ENCODE results near the gene CDX1. TPM values are rescaled to one million over a fixed set of nuclear protein-coding genes. Genes with fewer than 3 reads are reported as not detected.
A peak's percentile ranks its signal among the peaks of the same experiment; 100 is the strongest.

Gene CDX1
- total and polyA plus RNA-seq, 5 donors = 0.09 to 0.23 TPM; not detected in 3

- peak; percentile 77 to 92 (median 91) for DNase-seq
- Histone ChIP-seq H3K27me3 (ENCODE audit: control insufficient read depth, insufficient read depth) (no peaks in the 10 kb centered on the region), H3K9me3 (ENCODE audit: control insufficient read depth, low read length) (no peaks in the 10 kb centered on the region), H3K27ac (ENCODE audit: low read length) (peak overlapping the region; percentile 58), H3K4me1 (ENCODE audit: control insufficient read depth, insufficient read depth, low read length) (peaks cover 45% of the 10 kb centered on the region), H3K4me3 (ENCODE audit: low read length) (no peak overlapping the region)
- WGBS = 23% methylated on average over 10 of the region's 10 CpGs
- ATAC-seq = peak; percentile 67 to 71
- intact Hi-C loops (cut with DNase I) = no loop called here
Measured at GRCh38 chr5:150138551-150139265, 27.9 kb upstream of the CDX1 start.

GRCh38 chr5:150139334-150139733 is 27.2 kb upstream of the CDX1 start:
- no peaks in the 10 kb centered on the region for H3K9me3 ChIP-seq (ENCODE audit: control insufficient read depth, low read length)
- H3K4me3 ChIP-seq (ENCODE audit: low read length) = no peak overlapping the region
- peak overlapping the region; percentile 58 for H3K27ac ChIP-seq (ENCODE audit: low read length)
- H3K4me1 ChIP-seq (ENCODE audit: control insufficient read depth, insufficient read depth, low read length) = peaks cover 45% of the 10 kb centered on the region
- no peaks in the 10 kb centered on the region for H3K27me3 ChIP-seq (ENCODE audit: control insufficient read depth, insufficient read depth)
- DNase-seq (no peak), ATAC-seq (no peak)
- intact Hi-C loops (cut with DNase I) = no loop called here
- WGBS = 65% methylated on average over 6 of the region's 6 CpGs

DNA sequence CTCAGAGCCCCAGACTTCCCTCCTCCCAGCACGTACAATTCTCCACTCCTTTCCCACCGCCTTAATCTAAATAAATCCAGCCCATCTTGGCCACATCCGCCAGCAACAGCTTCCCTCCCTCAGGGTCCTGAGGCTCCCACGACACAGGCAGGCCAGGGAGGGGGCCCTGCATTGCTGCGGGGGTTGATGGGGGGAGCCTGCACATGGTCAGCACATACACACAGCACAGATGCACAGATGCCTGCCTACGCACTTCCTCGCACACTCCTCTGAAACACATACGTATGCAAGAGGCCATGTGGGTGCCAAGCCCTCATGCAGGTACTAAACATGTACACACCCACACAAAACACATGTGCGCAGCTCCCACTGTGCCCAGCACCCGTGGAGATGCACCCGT is 25.7 kb upstream of the CDX1 start:
- intact Hi-C loops (cut with DNase I) = no loop called here
- ATAC-seq (no peak), DNase-seq (peak in 2 of 3 donors; percentile 62 to 76)
- peaks cover 48% of the 10 kb centered on the region for H3K4me1 ChIP-seq (ENCODE audit: control insufficient read depth, insufficient read depth, low read length)
- whole genome bisulfite sequencing = 57% methylated on average over 11 of the region's 11 CpGs
- H3K4me3 ChIP-seq (ENCODE audit: low read length) = no peak overlapping the region
- H3K9me3 ChIP-seq (ENCODE audit: control insufficient read depth, low read length) = no peaks in the 10 kb centered on the region
- H3K27ac ChIP-seq (ENCODE audit: low read length) = peak overlapping the region; percentile 87
- H3K27me3 ChIP-seq (ENCODE audit: control insufficient read depth, insufficient read depth) = no peaks in the 10 kb centered on the region

DNA sequence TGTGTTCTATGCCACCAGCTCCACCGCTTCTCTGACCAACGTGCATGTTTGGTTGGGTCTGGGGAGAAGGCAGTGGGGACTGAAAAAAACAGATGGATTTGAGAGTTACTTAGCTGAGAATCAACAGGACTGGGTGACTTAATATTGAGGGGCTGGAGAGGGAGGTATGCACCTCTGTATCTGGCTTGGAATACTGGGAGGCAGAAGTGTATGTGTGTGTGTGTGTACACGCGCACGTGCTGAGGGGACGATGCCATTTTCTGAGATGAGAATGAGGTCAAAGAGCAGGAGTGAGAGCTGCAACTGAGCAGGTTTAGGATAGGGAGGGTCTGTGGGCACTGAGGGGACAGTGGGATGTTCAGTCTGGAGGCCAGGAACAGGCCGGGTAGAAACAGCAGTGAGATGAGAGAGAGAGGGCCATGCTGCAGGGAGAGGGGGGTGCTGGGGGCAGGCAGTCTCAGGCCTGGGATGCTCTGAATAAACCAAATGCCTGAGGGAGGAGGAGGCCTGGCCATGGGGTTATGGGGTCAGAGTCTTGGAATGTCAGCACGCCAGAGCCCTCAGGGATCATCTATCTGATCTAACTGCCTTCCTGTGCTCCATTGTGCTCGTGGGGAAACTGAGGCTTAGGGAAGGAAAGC is 24.9 kb upstream of the CDX1 start:
- 62% methylated on average over 9 of the region's 9 CpGs for WGBS
- Histone ChIP-seq H3K4me1 (ENCODE audit: control insufficient read depth, insufficient read depth, low read length) (peaks cover 48% of the 10 kb centered on the region), H3K27me3 (ENCODE audit: control insufficient read depth, insufficient read depth) (no peaks in the 10 kb centered on the region), H3K27ac (ENCODE audit: low read length) (peak overlapping the region; percentile 16), H3K9me3 (ENCODE audit: control insufficient read depth, low read length) (no peaks in the 10 kb centered on the region), H3K4me3 (ENCODE audit: low read length) (no peak overlapping the region)
- intact Hi-C loops (cut with DNase I) = no loop called here
- DNase-seq (peak in 1 of 3 donors; percentile 50), ATAC-seq (no peak)

- peaks cover 43% of the 10 kb centered on the region for H3K4me1 ChIP-seq (ENCODE audit: control insufficient read depth, insufficient read depth, low read length)
- peak overlapping the region; percentile 72 for H3K27ac ChIP-seq (ENCODE audit: low read length)
- ATAC-seq (no peak), DNase-seq (peak in 1 of 3 donors; percentile 52)
- H3K4me3 ChIP-seq (ENCODE audit: low read length) = no peak overlapping the region
- H3K27me3 ChIP-seq (ENCODE audit: control insufficient read depth, insufficient read depth) = no peaks in the 10 kb centered on the region
- WGBS = 55% methylated on average over 14 of the region's 14 CpGs
- no peaks in the 10 kb centered on the region for H3K9me3 ChIP-seq (ENCODE audit: control insufficient read depth, low read length)
- intact Hi-C loops (cut with DNase I) = no loop called here
Measured at GRCh38 chr5:150142185-150142958, 24.2 kb upstream of the CDX1 start.

DNA sequence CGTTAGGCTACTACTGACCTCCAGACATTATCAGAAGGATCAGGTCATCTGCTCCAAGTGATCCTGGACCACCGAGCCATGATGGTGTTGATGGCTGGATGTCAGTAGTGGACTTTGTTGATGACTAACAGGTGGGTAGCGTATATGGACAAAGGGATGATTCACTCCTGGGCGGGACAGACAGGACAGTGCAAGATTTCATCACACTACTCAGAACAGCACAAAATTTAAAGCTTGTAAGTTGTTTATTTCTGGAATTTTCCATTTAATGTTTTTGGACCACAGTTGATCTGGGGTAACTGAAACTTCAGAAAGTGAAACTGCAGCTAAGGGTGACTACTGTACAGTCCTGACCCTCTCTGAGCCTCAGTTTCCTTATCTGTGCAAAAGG is 23.6 kb upstream of the CDX1 start:
- no peaks in the 10 kb centered on the region for H3K9me3 ChIP-seq (ENCODE audit: control insufficient read depth, low read length)
- peak; percentile 5 to 40 for ATAC-seq
- peaks cover 38% of the 10 kb centered on the region for H3K4me1 ChIP-seq (ENCODE audit: control insufficient read depth, insufficient read depth, low read length)
- 46% methylated on average over 4 of the region's 4 CpGs for WGBS
- no peak overlapping the region for H3K4me3 ChIP-seq (ENCODE audit: low read length)
- H3K27ac ChIP-seq (ENCODE audit: low read length) = peak overlapping the region; percentile 83
- intact Hi-C loops (cut with DNase I) = no loop called here
- H3K27me3 ChIP-seq (ENCODE audit: control insufficient read depth, insufficient read depth) = no peaks in the 10 kb centered on the region
- peak in 1 of 3 donors; percentile 46 for DNase-seq

DNA sequence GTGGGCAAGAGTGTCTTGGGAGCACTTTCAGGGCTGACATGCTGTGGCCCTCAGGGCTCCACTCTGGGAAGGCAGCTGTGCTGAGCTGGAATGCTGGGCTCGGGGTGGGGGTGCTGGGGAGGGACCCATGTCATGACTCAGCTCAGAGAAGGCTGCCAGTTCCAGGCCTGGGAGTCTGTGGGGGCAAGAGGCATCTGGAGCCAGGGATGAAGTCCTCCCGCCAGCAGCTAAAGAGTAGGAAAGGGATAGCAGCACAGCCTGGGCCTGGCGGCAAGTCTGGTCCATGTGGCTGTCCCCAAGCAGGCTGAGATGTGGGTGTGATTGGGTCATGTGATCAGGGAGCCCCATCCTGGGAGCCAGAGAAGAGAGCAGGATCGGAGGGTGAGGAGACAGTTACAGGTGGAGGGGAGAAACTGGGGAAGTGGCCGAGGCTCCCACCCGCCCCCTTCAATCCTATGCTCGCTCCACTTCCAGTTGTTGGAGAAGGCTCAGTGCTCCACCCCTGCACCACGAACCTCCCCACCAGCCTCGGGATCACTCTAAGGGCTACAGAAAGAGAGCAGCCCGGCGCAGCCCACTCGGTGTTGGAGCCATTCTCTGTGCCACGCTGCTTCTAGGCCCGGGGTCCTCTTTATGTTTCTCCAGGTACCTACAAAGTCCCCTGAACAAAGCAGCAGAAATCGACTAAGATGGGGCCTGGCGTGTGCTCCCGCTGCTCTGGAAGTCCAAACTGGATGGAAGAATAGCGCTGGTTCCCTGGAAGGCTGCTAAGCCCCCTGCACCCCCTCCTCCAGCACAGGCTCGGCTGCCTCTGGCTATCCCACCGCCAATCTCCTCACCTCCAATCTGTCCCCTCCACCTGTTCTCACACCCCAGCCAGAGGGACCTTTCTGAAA is 23.0 kb upstream of the CDX1 start:
- Histone ChIP-seq H3K4me1 (ENCODE audit: control insufficient read depth, insufficient read depth, low read length) (peaks cover 32% of the 10 kb centered on the region), H3K27me3 (ENCODE audit: control insufficient read depth, insufficient read depth) (no peaks in the 10 kb centered on the region), H3K4me3 (ENCODE audit: low read length) (no peak overlapping the region), H3K27ac (ENCODE audit: low read length) (peak overlapping the region; percentile 83), H3K9me3 (ENCODE audit: control insufficient read depth, low read length) (no peaks in the 10 kb centered on the region)
- WGBS = 50% methylated on average over 20 of the region's 20 CpGs
- intact Hi-C loops (cut with DNase I) = no loop called here
- DNase-seq = peak; percentile 91 to 94 (median 92)
- ATAC-seq = peak; percentile 72 to 78

DNA sequence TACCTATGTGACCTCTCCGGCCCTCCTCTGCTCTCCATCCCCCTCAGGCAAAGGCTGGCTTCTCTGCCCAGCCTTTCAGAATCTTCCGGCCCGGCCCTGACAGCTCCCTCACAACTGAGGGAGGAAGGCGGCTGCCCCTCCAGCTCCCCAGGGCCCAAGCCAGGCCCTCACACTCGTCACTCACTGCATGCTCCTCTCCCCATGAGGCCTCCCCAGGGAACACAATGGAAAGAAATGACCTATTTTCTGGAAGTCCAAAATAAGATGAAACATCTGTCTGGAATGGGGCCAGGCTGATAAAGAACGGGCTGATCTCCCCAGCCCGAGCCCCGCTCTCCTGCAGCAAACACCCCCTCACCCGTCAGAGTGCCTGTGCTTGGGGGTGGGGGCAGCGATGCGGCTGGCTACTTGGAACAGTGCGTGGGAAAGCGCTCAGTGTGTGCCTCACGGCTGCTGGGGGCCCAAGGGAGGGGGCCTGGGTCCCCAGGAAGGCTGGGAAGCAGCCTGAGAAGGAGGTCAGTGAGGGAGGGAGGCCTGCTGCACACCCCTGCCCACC is 22.3 kb upstream of the CDX1 start:
- peak; percentile 61 to 79 for ATAC-seq
- 38% methylated on average over 14 of the region's 14 CpGs for WGBS
- H3K27ac ChIP-seq (ENCODE audit: low read length) = peak overlapping the region; percentile 83
- no peaks in the 10 kb centered on the region for H3K27me3 ChIP-seq (ENCODE audit: control insufficient read depth, insufficient read depth)
- intact Hi-C loops (cut with DNase I) = no loop called here
- H3K4me3 ChIP-seq (ENCODE audit: low read length) = no peak overlapping the region
- peaks cover 25% of the 10 kb centered on the region for H3K4me1 ChIP-seq (ENCODE audit: control insufficient read depth, insufficient read depth, low read length)
- H3K9me3 ChIP-seq (ENCODE audit: control insufficient read depth, low read length) = no peaks in the 10 kb centered on the region
- DNase-seq = peak; percentile 84 to 91 (median 84)

GRCh38 chr5:150144879-150145278 is 21.7 kb upstream of the CDX1 start:
- 39% methylated on average over 4 of the region's 4 CpGs for WGBS
- Histone ChIP-seq H3K27ac (ENCODE audit: low read length) (peak overlapping the region; percentile 58), H3K4me1 (ENCODE audit: control insufficient read depth, insufficient read depth, low read length) (peaks cover 23% of the 10 kb centered on the region), H3K4me3 (ENCODE audit: low read length) (no peak overlapping the region), H3K9me3 (ENCODE audit: control insufficient read depth, low read length) (no peaks in the 10 kb centered on the region), H3K27me3 (ENCODE audit: control insufficient read depth, insufficient read depth) (no peaks in the 10 kb centered on the region)
- intact Hi-C loops (cut with DNase I) = no loop called here
- DNase-seq (no peak), ATAC-seq (no peak)

- WGBS = 88% methylated on average over 5 of the region's 5 CpGs
- intact Hi-C loops (cut with DNase I) = no loop called here
- Histone ChIP-seq H3K4me3 (ENCODE audit: low read length) (no peak overlapping the region), H3K9me3 (ENCODE audit: control insufficient read depth, low read length) (no peaks in the 10 kb centered on the region), H3K27me3 (ENCODE audit: control insufficient read depth, insufficient read depth) (no peaks in the 10 kb centered on the region), H3K27ac (ENCODE audit: low read length) (no peak overlapping the region), H3K4me1 (ENCODE audit: control insufficient read depth, insufficient read depth, low read length) (peaks cover 18% of the 10 kb centered on the region)
- DNase-seq (no peak), ATAC-seq (no peak)
Measured at GRCh38 chr5:150146235-150146634, 20.3 kb upstream of the CDX1 start.

Measured in right cardiac atrium (tissue), 5 donors.